GM21447 (cell line): ENCODE measurements around the gene TAF4B.
A peak's percentile ranks its signal among the peaks of the same experiment; 100 is the strongest.
"Not testable (repeated sequence)": the region's sequence is repeated elsewhere in the genome, so short reads cannot be mapped to it uniquely, and the experiment has no call there.

ENCODE experiments used
- ATAC-seq: cut with Tn5 transposase; IDR thresholded peaks from one replicate; pipeline ENCODE4 v1.9.1; 2021; ENCODE audit not compliant: unreplicated experiment

TAF4B gene

DNA sequence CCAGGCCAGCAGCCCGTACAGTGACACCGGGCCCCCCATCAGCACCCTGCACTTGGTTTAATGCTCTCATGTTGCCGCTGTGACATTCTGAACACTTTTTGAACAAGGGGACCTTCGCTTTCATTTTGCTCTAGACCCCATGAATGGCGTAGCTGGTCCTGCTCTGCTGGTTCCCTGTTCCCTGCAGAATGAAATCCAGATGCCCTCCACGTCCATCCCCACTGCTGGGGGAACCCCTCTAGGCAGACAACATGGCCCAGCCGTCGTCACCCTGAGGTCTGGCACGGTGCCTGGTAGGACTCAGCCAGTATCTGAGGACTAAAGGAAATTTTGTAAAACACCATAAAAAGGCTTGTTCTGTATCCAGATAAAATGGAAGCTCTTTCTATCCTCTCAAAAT, 193.5 kb downstream of the TAF4B start:
- no peak for ATAC-seq

DNA sequence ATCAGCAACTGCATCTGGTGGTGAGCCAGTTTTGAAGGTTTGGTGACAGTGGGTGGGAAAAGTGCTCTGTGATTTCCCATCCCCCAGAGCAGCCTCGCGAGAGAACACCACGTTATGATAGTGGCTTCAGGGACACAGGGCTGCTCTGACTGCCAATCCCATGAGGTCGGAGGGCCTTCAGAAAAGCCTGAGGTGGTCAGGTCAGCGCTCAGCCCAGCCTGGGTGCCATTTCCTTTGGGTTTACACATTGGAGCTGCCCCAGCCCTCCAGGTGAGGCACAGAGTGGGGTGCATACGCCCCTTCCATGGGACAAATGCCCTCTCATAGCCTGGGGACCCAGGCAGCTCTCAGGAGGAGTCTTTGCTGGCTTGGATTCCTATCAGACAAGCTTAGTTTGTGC, 195.3 kb downstream of the TAF4B start:
- ATAC-seq = no peak

DNA sequence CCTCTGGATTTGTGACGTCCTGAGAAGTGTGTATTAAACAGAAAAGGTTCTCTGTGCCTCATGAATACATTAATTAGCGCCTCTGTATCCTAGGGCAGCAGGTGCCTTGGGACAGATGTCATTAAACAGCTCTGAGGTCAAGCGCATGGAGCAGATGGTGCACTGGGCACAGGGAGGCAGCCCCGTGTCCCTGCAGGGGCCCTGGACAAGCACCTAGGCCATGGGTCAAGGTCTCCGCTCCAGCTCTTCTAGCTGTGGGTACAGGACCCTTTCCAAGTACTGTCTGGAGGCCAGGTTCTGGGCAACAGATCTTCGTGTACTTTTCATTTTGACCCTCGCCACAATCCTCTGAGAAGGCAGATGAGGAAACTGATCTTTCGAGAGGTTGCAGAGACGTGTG, 195.7 kb downstream of the TAF4B start:
- ATAC-seq = no peak

DNA sequence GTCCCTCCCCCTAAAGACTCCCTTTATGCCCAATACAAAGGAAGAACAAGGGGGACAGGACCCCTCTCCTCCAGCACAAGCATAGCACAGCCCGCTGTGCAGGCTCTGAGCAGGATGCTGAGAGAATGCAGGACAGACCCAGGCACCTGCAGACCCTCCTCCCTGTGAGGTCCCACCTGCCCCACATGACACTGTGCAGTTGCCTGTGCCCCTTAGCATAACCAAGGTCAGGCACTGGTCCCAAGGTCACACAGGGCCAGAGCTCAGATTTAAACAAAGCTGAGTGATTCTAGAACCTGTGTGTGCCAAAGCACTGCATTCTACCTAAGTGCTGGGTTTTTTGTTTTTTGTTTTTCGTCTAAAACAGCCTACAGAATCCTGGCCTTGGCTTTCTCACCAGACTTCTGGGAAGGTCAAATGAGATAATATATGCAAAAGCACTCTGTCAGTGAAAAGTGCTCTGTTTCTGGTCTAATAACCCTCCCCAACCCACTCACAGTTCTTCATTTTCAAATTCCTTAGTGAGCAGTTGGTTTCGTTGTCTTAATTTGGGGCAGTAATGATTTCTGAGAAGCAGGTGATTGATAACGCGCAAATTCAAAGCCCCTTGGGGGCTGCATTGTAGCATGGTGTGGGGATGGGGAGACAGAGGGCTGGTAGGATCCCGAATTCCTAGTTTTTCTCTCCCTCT, 196.4 kb downstream of the TAF4B start:
- peak; percentile 77 for ATAC-seq

DNA sequence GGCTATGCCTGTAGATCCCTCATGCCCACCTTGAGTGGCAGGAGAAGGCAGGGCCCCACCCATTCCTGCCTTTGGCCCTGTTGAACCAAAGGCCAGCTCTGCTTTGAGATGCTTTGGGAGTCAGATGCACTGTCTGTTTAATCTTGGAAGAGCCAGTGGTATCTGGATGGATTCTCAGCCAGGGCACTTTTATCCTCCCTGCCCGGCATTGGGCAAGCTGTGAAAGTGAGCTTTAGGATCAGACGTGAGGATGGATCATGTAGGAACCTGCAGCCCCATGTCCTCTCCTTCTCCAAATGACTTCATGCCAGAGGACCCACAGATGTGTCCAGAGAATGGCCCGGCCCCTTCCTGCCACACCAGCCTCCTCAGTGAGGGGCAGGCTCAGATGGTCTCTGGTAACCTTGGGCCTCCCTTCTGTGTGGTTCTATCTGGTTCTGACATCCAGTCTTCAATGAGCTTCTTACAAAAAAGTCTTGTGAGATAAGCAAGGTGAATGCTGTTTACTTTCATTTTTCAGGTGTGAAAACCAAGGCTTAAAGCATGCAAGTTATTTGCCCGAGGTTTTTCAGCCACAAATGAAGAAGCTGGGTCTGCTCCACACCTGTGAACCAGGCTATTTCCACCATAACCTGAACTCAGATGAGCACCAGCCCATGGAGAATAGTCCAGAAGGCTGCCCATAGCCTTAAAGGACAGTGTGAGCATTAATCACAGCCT, 198.3 kb downstream of the TAF4B start:
- ATAC-seq = no peak

DNA sequence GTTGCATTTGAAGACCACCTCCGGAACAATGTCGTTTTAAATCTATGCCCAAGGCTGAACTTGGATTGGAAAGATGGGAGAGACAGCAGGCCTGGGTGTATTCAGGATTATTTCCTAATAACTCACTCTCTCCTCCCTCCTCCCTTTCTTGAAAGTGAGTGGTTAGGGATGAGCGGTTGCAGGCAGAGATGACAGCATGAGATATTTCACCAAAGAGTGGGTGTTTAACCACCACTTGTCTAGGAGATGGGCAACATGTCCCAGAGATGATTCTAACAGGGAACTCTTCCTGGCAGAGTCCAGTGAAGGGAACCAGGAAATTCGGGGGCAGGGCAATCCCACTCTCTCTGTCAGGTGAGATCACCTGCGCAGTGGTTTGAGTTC, 198.9 kb downstream of the TAF4B start:
- ATAC-seq = no peak

DNA sequence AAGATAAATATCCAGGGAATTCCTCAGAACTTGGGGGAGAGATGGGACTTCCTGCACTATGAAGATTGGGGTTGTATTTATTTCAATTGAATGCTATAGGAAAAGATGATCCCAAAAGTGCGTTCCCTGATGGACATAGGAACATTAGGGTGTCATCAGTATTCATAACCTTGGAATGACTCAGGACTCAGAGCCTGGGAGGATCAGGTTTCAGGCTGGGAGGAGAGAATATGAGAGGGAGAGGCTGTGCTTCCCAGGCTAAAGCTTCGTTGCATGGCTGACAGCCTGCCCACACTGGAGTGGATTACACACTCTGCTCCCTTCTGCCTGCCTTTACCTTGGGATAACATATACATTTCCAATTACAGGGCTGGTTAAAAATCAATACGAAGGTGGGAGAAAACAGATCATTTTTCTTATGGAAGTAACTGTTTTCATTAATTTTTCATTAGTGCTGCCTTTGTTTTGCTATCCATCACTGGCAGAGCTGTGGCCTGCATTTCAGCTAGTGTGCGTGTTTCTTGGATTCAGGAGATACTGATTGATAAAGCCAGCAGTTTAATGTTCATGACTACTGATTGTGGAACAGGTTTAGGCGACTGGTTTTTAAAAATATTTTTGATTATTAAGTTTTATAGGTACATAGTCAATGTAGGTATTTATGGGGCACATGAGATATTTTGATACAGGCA, 203.4 kb downstream of the TAF4B start:
- no peak for ATAC-seq

DNA sequence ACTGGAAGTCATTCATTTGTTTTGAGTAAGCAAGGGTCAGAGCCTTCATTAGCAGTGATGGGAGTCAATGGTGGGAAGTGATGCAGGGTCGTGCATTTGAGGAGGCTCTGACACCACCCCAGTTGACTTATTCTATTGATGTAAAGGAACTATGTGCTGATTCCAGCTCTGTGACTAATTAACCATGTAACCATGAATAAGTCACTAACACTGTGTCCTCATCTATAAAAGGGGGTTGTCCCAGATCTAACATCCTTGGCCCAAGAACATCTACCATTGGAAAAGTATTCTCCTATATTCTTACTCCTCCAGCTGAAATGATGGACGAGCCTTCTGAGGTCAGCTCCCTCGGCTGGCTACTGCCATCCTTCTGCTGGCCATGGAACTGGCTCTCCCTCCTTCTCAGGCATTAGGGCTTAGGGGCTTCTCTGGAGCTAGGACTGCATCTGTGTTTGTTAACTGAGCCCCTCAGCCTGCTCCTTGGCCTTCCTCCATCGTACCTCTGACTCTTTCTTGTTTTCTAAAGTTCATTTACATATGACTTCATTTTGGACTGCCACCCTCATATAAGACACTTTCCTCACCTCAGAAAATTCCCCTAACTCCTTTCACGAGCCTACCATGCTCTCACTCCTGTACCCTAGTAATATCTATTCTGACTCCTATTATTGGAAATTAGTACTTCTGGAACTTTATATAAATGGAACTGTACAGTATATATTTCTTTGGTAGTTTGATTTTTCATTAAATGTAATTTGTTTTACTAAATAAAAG, 206.6 kb downstream of the TAF4B start:
- ATAC-seq = peak; percentile 62

DNA sequence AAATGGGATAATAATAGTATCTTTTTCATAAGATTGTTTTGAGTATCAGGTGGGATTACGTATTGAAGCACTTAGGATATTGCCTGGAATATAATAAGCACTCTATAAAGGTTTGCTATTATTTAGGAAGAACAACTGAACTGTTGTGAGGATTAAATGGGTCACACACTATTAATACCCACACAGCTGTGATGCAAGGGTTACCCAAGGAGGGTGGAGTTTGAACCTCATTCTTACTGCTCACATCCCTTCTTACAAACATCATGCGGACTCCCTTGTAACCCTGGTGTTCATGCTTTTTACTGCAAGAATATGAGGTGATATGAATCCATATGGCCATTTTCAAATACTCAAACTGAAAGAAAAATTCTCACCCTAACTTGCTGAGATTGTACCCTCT, 208.6 kb downstream of the TAF4B start:
- ATAC-seq = no peak

DNA sequence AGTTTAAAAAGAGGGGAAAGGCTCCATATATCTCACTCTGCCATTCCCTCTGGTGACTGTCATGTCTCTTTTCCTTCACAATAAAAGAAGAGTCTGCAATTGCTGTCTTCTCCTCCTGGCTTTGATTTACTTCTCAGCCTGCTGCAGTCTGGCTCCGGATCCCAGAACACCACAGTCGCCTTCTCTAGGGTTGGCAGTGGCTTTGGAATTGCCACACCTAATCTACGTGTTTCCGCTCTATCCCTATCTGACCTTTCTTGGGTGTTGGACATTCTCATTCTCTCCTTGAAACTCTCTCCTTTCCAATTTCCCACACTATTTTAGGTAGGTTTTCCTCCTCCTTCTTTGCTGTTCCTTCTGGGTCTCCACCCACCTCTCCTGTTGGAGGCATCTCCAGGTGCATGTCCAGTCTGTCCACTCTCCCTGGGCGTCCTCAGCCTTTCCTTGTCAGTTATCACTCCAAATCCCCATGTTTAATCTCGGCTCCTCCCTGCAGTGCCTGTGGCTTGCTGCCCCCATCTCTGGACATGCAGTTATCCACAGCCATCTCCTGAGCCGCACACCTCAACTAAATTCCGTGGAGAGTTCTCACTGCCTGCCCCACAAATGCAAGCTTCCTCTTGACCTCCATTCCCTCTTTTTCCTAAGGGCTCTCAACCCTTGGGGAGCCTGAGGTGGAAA, 209.3 kb downstream of the TAF4B start:
- no peak for ATAC-seq

DNA sequence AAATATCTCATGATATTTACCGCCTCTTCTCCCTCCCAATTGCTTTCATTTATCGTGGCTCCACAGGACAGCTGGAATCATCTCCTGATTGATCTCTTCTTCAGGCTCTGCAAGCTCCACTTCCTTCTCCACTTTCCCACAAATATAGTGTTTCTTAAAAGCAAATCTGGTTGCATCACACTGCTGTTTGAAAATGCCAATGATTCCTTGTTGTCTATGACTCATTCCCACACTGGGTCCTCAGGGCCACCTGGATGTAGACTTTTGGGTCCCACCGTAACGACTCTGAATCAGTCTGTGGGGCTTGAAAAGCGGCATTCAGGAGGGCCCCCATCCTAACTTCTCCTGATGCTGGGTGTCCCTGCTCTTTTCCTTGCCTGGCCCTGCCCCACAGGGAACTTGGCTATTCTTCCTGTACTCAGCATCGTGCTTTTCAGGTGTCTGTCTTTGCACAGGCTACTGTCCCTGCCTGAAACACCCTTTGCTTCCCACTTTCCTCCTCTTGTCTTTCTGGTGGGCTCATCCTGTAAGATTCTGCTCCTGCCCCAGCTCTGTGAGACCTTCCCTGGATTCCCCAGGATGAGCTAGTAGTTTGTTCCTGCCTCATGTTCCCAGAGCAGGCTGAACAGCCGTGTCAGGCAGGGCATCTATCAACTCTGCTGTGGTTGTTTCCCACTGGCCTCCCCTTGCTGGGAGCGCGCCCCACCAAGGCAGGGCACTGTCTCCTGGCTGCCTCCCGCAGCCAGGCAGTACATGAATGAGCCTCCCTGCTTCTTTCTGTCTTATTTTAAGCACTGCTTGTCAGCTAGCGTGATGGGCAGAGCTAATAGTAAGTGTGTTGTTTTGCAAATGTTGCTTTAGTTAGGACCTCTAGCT, 210.2 kb downstream of the TAF4B start:
- ATAC-seq = no peak

DNA sequence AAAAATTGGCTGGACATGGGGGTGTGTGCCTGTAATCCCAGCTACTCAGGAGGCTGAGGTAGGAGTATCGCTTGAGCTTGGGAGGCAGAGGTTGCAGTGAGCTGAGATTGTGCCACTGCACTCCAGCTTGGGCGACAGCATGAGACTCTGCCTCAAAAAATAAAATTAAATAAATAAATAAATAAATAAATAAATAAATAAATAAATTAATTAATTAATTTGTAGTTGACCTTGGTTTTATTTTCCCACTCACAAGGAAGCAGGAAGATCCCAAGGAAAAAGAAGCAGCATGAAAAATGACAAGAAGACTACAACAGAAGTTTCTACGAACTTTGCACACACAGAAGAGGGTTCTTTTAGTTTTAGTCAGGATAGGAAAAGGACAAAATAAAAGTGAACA, 211.4 kb downstream of the TAF4B start:
- not testable (repeated sequence) for ATAC-seq

DNA sequence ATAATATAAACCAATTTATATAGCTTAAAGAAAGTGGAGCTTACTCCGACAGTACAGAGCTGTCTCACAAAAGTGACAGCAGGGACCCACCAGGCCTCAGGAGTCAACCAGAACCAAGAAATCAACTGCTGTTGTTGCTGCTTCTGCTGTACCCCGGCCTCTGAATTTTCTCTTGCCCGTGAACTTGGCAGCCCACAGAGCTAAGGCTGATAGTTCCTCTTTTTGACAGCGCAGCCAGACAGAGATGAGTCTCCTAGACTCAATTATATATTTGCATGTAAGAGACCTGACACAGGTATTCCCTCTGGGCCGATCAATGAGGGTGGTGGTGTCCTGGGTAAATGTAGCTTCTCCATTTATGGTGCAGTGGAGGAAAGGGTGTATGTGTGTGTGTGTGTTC, 212.7 kb downstream of the TAF4B start:
- peak; percentile 98 for ATAC-seq

DNA sequence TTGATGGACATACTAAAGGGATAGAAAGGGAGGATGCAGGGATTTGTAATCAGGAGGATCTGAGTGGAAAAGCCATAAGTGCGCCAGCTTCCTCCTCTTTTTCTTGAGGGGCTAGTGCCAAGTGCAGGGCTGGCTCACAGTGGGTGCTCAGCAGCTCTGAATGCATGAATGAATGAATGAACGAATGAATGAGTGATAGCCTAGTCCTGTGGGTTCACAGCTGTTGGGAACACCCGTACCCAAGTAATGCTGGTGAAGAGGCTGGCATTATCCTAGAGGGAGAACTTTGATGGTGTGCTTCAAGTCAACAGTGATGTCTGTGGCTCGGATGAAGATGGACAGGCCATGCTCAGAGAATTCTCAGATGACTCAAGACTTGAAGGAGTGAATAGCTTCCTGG, 213.3 kb downstream of the TAF4B start:
- ATAC-seq = no peak

DNA sequence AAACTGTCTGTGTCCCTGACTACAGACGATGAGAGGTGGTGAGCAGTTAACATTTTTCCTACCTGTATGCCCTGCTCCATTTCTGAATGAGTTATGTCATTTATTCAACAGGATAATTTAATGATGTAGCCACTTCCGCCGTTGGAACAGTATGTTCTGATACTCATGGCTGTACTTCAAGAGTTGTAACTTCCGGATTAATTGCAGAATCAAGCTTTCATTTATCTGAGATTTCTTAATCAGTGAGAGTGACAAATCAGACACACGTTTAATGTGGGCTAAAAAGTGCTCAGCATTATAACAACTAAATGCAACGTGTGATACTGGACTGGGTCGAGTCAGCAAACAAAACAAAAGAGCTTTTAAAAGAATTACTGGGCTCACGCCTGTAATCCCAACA, 214.4 kb downstream of the TAF4B start:
- ATAC-seq = no peak
